Measurements from ENCODE around the gene FAM170B.

The FAM170B gene

GRCh38 chr10:49152037-49152436, 18.2 kb upstream of the FAM170B start:
- no peak for DNase-seq (ENCODE audit: low read depth)

- no peak for DNase-seq (ENCODE audit: low read depth)
Observed at GRCh38 chr10:49151481-49151880, 17.7 kb upstream of the FAM170B start.

DNA sequence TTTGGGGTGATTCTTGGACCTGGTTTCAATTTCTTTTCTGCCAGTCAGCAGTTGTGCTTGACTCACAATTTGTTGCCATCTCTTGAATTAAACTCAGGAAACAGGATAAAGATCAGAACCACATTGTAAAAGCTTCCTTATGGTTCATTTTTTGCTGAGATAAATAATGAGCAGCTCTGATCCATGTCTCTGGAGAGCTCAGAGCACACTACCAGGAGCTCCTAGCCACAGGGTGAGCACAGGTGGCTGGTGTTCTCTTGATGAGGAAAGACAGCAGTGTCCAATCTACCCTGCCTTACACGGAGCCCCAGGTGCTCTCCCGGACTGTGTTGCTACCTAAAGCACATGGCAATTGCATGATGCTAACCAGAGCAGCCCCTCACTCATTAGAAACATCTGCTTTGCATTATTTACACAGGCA, 17.2 kb upstream of the FAM170B start:
- DNase-seq (ENCODE audit: low read depth) = no peak

DNA sequence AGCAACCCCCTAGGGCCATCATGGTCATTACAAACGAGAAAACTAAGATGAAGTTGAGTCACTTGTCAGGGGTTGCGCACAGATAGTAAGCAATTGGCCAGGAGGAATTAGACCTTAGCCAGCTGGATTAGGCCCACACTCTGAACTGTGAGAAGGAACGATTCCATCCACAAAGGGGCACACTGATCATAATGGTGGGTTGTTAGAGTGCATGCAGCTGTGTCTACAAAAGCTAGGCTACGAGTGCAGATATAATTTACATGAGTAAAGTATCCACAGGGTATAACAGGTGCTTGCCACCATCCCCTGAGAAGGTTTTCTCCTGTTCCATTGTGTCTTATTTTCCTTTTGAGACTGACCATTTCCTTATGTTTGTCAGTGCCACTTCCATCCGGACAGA, 16.6 kb upstream of the FAM170B start:
- DNase-seq (ENCODE audit: low read depth) = no peak

DNA sequence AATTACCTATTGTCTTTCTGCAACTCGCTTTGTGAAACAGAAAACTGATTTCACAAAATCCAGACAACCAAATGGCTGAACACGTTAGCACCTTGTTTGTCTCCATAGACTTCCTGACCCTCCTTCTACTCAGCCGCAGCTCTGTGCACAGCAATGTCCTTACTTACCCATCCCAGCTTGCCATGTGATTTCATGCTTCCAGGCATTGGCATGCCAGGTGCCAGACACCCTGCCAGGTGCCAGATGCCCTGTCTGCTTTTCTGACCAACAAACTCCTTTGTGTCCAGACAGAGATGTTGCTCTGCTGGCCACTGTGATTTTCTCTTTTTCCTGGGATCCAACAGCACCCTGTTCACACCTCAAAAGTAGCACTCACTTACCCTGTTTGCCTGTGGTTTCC, 16.1 kb upstream of the FAM170B start:
- DNase-seq (ENCODE audit: low read depth) = no peak

DNA sequence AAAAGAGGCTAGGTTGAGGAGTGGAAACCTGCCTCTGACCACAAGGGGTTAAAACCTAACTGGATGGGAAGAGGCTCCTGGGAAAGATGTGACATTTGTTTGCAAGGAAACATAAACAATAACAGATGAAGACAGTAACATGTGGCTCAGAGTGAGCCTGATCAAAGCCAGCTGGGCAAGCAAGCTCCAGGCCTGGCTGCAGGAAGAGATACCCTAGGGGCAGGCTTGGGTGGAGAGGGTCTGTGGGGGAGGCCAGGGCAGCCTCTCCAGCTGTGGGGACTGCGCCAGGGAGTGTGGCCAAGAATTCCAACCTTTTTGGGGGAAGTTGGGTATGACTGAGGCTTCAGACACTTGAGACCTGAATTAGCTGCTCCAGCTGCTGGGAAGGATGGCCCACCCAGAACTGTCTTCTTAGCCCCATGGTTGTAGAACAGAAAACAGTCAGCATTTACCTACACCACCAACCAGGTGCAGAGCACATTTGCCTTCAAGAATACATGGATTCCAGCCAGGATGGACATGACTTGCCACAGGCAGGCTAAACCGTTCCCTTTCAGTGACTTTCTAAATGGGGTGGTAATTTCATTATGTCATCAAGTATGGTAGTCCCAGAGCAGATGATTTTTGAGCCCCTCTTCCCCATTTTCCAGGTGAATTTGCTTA, 10.4 kb upstream of the FAM170B start:
- DNase-seq (ENCODE audit: low read depth) = no peak

DNA sequence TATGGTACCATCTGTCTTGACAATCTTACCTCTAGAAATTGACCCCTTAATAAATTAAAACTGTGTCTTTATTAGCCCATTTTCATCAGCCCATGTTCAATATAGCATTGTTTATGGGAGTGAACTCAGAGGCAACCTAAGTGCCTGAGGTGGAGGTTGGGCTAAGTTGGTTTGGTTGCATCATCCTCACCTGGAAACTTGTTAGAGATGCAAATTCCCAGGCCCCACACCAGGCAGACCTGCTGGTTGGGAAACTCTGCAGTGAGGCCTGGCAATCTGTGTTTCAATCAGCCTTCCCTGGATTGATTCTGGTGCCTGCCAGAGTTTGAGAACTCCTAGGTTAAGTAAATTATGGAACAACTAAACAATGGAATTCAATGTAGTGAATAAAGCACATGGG, 9.4 kb upstream of the FAM170B start:
- no peak for DNase-seq (ENCODE audit: low read depth)

DNA sequence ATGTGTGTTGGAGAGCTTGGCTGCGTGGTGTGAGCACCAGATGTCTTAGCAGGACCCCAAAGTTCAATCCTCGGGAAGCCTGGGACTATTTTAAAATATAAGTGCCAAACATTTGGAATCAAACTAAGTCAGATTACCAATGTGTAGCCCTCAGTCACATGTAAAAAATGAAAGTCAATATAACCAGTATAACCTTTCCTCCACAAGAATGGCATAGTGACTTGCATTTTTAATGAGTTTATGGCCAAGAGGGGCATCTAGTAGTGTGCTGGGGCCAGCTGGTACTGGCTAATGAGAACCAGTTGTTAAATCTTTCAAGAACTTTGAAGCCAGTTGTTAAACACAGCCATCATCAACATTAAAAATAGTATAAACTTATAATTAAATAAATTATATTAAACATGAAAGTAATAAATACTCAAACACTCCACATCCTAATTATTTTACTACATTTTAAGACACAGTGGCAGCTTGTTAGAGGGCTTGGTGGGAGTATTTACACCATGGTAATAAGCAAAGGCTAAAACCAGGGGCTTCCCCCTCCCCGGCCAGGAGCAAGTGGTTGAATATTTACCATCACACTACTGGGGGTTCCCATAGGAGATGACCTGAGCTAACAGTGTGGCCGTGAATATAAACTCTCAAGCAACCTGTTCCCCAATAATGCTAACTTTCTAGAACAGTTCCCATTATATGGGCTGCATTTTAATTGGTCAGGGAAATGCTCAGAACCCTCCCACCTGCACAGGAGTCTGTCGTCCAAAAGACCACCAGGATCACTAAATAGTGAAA, 7.9 kb upstream of the FAM170B start:
- no peak for DNase-seq (ENCODE audit: low read depth)

DNA sequence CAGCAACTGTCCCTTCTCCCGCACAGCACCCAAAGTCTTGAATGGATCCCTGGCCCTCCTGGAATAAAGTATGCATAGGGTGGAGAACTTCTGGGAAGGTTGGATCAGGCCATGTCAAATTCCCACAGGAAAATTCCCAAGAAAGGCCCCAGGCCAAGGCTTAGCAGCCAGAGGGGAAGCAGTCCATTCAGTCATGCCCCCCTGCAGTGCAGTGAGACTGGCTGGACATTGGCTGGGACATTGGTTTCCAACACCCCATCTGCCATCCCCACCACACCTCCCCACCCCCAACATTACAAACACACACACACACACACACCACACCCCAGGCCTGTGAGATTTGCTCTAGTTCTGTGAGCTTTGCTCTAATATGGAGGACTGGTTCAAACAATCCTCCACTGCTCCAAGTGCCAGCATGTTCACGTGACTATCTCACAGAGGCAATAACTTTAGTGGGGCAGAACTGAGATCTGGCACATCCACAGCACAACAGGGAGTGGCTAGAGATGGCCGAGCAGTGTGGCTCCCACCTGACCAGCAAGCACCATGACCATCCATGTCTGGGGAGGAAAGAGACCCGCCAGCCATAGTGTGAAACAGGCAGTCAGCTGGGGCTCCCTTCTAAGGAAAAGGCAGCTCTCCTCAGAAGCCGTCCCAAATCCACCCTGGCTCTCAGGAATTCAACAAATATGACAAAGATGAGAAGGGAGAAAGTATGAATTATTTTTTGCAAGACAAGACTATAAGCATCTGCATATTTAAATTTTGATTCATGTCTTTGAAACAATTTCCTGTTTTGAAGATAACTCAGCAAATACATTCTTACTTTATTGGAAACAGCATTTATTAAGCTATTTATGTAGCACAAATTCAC, 6.7 kb upstream of the FAM170B start:
- DNase-seq (ENCODE audit: low read depth) = no peak

DNA sequence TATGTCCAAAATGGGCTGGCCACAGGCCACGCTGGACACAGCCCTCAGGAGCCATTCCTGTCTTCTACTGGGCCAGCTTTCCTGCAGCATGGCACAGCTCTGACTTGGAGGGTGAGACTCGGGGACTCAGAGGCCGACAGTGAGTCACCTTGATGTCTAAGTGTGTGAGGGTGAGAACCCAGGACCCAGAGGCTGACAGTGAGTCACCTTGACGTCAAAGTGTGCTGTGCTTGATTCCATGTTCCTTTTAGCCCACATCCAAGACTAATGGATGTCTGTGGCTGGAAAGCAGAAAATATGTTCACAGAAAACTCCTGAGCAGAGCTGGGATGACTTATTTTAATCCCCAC, 6.0 kb upstream of the FAM170B start:
- no peak for DNase-seq (ENCODE audit: low read depth)

- no peak for DNase-seq (ENCODE audit: low read depth)
Observed at GRCh38 chr10:49139028-49139845, 5.4 kb upstream of the FAM170B start.

DNA sequence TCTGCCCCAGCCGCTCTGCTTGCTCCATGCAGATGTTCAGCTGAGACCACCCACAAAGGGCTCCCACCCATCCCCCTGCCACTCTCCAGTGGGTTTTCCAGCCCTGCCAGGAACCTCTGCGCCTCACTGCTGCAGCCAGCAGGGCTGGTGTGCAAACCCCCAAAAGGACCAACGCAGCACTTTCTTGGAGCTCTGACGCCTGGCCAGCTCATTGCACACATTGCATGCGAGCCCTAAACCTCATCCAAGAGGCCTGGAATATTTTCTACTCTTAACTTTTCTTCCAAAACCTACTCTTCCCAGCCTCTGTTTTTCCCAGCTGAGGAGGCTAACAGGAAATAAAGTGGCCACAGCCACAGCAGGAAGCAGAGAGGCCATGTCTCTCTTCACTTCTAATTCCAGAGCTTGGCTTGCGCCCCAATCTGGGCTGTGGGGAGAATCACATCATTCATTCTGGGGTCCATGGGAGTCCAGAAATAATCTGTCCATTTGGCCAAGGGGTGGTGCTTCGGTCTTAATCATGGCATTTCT, 4.6 kb upstream of the FAM170B start:
- DNase-seq (ENCODE audit: low read depth) = no peak

- DNase-seq (ENCODE audit: low read depth) = no peak
Observed at GRCh38 chr10:49136525-49136924, 2.7 kb upstream of the FAM170B start.

DNA sequence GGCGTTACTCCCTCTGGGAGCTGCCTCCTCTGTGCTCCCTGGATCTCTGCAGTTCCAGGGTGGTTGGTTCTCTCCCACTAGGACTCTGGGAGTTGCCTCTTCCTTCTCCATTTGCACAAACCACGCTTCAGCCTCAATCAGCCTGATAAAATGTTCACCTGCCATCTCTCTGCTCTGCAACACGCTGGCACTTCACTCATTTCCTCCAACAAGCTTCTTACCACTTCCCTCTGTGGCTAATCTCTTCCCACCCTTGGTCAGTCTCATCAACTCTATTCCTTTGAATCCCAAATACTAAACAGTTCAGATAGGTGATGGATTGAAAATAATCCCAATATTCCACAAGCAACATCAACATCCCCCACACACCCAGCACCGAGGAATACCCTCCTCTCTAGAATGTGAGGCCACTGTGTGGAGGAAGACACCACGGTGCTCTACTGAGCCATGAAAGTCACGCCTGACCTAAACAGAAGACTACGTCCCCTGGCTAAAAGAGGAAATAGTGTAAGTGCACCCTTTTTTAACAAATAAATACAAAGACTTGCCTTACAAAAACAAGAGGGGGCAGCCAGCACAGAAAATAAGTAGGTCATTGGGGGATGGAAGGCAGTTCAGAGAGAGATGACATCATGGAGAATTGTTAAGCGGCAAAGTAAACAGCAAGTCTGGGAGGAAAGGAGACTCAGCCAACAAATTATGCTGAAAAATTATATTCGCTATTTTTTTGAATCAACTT, 1.9 kb upstream of the FAM170B start:
- no peak for DNase-seq (ENCODE audit: low read depth)

DNA sequence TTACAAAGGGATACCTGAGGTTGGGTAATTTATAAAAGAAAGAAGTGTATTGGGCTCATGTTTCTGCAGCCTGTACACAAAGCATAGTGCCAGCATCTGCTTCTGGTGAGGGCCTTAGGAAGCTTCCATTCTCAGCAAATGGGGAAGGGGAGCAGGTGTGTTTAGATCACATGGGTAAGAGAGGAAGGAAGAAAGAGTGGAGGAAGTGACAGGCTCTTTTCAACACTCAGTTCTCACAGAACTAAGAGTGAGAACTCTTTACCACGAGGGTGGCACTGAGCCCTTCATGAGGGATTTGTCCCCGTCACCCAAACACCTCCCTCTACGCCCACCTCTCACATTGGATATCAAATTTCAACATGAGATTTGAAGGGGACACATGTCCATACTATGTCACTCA, 506 bp upstream of the FAM170B start:
- DNase-seq (ENCODE audit: low read depth) = no peak

DNA sequence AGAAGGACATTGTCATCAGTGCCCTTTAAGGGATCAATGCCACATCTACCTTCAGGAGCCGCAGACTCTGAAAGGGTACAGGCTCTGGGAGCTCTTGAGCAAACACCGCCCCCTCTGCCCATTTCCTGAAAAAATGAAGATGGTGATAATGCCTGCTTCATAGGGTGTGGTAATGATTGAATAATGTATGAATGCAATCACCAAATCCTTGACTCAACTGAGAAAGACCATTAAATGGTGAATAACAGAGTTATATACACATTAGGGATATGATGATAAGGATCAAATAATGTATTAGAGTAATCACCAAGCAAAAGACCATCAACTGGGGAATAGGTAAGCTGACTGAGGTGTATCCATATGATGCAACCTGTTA, 1.5 kb downstream of the FAM170B start:
- no peak for DNase-seq (ENCODE audit: low read depth)

- no peak for DNase-seq (ENCODE audit: low read depth)
Observed at GRCh38 chr10:49131507-49132361, 2.1 kb downstream of the FAM170B start.

DNA sequence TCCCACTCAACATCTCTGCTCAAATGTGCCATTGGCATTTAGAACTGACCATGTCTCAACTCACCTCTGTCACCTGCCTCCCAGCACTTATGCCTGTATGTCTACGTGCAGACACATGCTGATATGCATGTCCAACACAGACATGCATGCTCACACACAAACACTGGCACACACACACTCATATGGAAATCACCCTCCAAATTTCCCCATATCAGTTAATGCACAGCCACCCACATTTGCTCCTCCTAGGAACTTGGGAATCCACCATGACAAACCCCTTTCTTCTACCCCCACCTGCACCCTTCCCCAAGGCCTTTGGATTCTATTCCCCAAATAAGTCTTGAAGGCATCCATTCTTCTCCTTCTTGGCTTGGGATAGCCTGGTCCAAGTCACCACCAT, 4.4 kb downstream of the FAM170B start:
- no peak for DNase-seq (ENCODE audit: low read depth)

DNA sequence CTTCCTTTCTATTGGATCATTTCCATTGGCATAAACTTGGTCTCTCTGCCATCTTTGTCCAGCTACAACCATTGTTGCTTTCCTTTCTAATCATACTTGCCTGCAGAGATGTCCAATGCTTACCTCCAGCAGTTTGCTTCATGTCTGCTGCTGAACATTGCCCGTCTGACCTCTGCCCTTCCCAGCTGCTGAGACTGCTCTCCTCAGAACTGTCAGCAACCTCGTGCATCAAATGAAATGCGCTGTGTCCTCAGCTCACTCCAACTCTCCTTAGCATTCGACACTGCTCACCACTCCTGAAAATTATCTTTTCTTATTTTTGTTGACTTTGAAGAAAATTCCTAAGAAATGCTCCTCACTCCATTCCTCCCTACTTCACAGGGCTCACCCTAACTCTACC, 5.0 kb downstream of the FAM170B start:
- DNase-seq (ENCODE audit: low read depth) = no peak
